OCI-LY1 (cell line): Measurements from ENCODE around the gene DOCK3.

Experiments used
- EZH2 ChIP-seq: fragments of 200-600 bp; sonication (generic), shearing (Covaris generic); IDR thresholded peaks from 2 replicates; pipeline ENCODE4 v1.8.0; 2017; ENCODE audit warnings: borderline replicate concordance, mixed run types, mild to moderate bottlenecking, antibody characterized with exemption, low read length, moderate library complexity, mixed read lengths
- TF ChIP-seq, protein P1 (sequence below): fragments of 200-600 bp; sonication (generic), shearing (Covaris generic); IDR thresholded peaks from 2 replicates; pipeline ENCODE4 v1.5.1; 2017; ENCODE audit warnings: mild to moderate bottlenecking, antibody characterized with exemption, low read length, moderate library complexity, mixed read lengths

DNA sequence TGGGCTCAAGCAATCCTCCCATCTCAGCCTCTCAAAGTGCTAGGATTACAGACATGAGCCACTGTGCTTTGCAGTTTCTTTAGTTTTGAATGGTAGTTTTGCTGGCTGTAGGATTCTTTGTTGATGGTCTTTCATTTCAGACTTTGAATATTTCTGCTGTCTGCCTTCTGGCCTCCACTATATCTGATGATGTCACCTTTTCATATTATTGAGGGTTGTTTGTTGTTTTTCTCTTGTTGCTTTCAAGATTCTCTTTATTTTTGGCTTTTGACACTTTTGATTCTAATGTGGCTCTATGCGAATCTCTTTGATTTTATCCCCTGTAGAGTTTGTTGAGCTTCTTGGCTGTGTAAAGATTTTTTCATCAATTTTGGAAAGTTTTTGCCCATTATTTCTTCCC is 631.4 kb downstream of the DOCK3 start:
- TF ChIP-seq, protein P1, sequence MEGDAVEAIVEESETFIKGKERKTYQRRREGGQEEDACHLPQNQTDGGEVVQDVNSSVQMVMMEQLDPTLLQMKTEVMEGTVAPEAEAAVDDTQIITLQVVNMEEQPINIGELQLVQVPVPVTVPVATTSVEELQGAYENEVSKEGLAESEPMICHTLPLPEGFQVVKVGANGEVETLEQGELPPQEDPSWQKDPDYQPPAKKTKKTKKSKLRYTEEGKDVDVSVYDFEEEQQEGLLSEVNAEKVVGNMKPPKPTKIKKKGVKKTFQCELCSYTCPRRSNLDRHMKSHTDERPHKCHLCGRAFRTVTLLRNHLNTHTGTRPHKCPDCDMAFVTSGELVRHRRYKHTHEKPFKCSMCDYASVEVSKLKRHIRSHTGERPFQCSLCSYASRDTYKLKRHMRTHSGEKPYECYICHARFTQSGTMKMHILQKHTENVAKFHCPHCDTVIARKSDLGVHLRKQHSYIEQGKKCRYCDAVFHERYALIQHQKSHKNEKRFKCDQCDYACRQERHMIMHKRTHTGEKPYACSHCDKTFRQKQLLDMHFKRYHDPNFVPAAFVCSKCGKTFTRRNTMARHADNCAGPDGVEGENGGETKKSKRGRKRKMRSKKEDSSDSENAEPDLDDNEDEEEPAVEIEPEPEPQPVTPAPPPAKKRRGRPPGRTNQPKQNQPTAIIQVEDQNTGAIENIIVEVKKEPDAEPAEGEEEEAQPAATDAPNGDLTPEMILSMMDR = no peak
- no peak for TF ChIP-seq EZH2
